ENCODE measurements around the gene CDC42BPA.

- TF ChIP-seq BCL11A (IDR thresholded peaks at IDR 0.05; ENCODE audit: low read depth in 2 of 2, low read length in 2 of 2) (no peak), SP1 (IDR thresholded peaks at IDR 0.05; ENCODE audit: low read depth, low read length) (no peak), YY1 (IDR thresholded peaks at IDR 0.05; ENCODE audit: low read depth, low read length) (no peak)
Measured at GRCh38 chr1:227190321-227190720, 128.0 kb downstream of the CDC42BPA start.

Measured in H1 (cell line).